HG03457 (cell line): ENCODE measurements around the gene GAS2L2.

Experiments
- ATAC-seq: cut with Tn5 transposase; IDR thresholded peaks from one replicate; pipeline ENCODE4 v1.9.1; 2021; ENCODE audit warnings: moderate number of reproducible peaks; ENCODE audit not compliant: unreplicated experiment

GAS2L2 gene

GRCh38 chr17:35752945-35753764 is at the start of gene GAS2L2:
TSS of gene GAS2L2 (minus strand) at chr17:35753239. CDS start at chr17:35752850, 389 bp downstream.
- no peak for ATAC-seq

GRCh38 chr17:35801583-35802224 is 48.7 kb upstream of the GAS2L2 start:
- no peak for ATAC-seq

GRCh38 chr17:35799942-35800341 is 46.9 kb upstream of the GAS2L2 start:
- ATAC-seq, result no peak

GRCh38 chr17:35797918-35798317 is 44.9 kb upstream of the GAS2L2 start:
- ATAC-seq, result no peak

GRCh38 chr17:35797370-35797769 is 44.3 kb upstream of the GAS2L2 start:
- ATAC-seq, result no peak

- no peak for ATAC-seq
These were observed 43.9 kb upstream of the GAS2L2 start for GRCh38 chr17:35796942-35797341.

- no peak for ATAC-seq
These were observed 42.8 kb upstream of the GAS2L2 start for GRCh38 chr17:35795871-35796265.

GRCh38 chr17:35795007-35795870 is 42.2 kb upstream of the GAS2L2 start, which contains the start of gene MMP28:
TSS of gene MMP28 (minus strand) at chr17:35795641. CDS start at chr17:35795377, 264 bp downstream.
- no peak for ATAC-seq

- ATAC-seq, result no peak
These were observed 40.2 kb upstream of the GAS2L2 start for GRCh38 chr17:35793257-35793656.

- no peak for ATAC-seq
These were observed 38.8 kb upstream of the GAS2L2 start for GRCh38 chr17:35791681-35792350.

- ATAC-seq, result no peak
These were observed 37.8 kb upstream of the GAS2L2 start for GRCh38 chr17:35790841-35791240.

- ATAC-seq, result no peak
These were observed 35.7 kb upstream of the GAS2L2 start for GRCh38 chr17:35788477-35789368.

GRCh38 chr17:35786941-35787432 is 33.9 kb upstream of the GAS2L2 start:
- no peak for ATAC-seq

GRCh38 chr17:35784895-35785294 is 31.9 kb upstream of the GAS2L2 start:
- ATAC-seq, result no peak

- ATAC-seq, result no peak
These were observed 27.9 kb upstream of the GAS2L2 start for GRCh38 chr17:35780950-35781349.

GRCh38 chr17:35778641-35779196 is 25.7 kb upstream of the GAS2L2 start:
- ATAC-seq, result no peak

GRCh38 chr17:35775583-35775982 is 22.5 kb upstream of the GAS2L2 start:
- no peak for ATAC-seq

GRCh38 chr17:35775039-35775438 is 22.0 kb upstream of the GAS2L2 start:
- no peak for ATAC-seq

GRCh38 chr17:35774499-35774898 is 21.5 kb upstream of the GAS2L2 start:
- no peak for ATAC-seq
